Dendritic cell treated with granulocyte-macrophage colony-stimulating factor and Interleukin-4, amounts not matched to agents 40 ng/mL and 50 ng/mL, for 4 days (primary cell): Measurements from ENCODE around the gene ATP6V1G3.

ENCODE experiments used
- H3K27ac Mint-ChIP-seq: one replicate; pipeline ENCODE4 v1.8.0; 2022; ENCODE audit warnings: mild to moderate bottlenecking, mixed read lengths
- H3K27me3 Mint-ChIP-seq: one replicate; pipeline ENCODE4 v1.8.0; 2022; ENCODE audit warnings: mild to moderate bottlenecking, mixed read lengths
- H3K36me3 Mint-ChIP-seq: one replicate; pipeline ENCODE4 v1.8.0; 2022; ENCODE audit warnings: low read depth, mixed read lengths
- H3K4me1 Mint-ChIP-seq: one replicate; pipeline ENCODE4 v1.8.0; 2022; ENCODE audit warnings: low read depth, mixed read lengths
- H3K4me3 Mint-ChIP-seq: one replicate; pipeline ENCODE4 v1.8.0; 2022; ENCODE audit warnings: mild to moderate bottlenecking, moderate library complexity, mixed read lengths
- H3K9me3 Mint-ChIP-seq: one replicate; pipeline ENCODE4 v1.8.0; 2022; ENCODE audit warnings: mixed read lengths
- intact Hi-C: fragments of 100-400 bp; cut with micrococcal nuclease; formaldehyde crosslinking; loops from one replicate; pipeline ENCODE4 v1.15.0; 2022

Gene ATP6V1G3

GRCh38 chr1:198497326-198498102 lies 43.0 kb downstream of the ATP6V1G3 start:
- H3K4me1 Mint-ChIP-seq: peaks cover 47% of the 10 kb centered on the region
- intact Hi-C loops: loop anchor here (5.0 kb wide), 1 partner anchor 135 kb away; no protein-coding TSS in a partner anchor
- peak overlapping the region; percentile 7 for H3K4me3 Mint-ChIP-seq
- no peaks in the 10 kb centered on the region for H3K27me3 Mint-ChIP-seq
- H3K9me3 Mint-ChIP-seq: no peaks in the 10 kb centered on the region
- H3K36me3 Mint-ChIP-seq: no peaks in the 10 kb centered on the region
- peak overlapping the region; percentile 83 for H3K27ac Mint-ChIP-seq

GRCh38 chr1:198496216-198497143 lies 44.0 kb downstream of the ATP6V1G3 start:
- Mint-ChIP-seq H3K27me3 (no peaks in the 10 kb centered on the region), H3K9me3 (no peaks in the 10 kb centered on the region), H3K4me1 (peaks cover 46% of the 10 kb centered on the region), H3K27ac (peak overlapping the region; percentile 83), H3K36me3 (no peaks in the 10 kb centered on the region), H3K4me3 (no peak overlapping the region)
- intact Hi-C loops: loop anchor here (5.0 kb wide), 1 partner anchor 136 kb away; no protein-coding TSS in a partner anchor

GRCh38 chr1:198495631-198496030 lies 44.8 kb downstream of the ATP6V1G3 start:
- Mint-ChIP-seq H3K36me3 (no peaks in the 10 kb centered on the region), H3K4me1 (peaks cover 45% of the 10 kb centered on the region), H3K27ac (no peak overlapping the region), H3K9me3 (no peaks in the 10 kb centered on the region), H3K27me3 (no peaks in the 10 kb centered on the region), H3K4me3 (no peak overlapping the region)
- intact Hi-C loops: loop anchor here (5.0 kb wide), 1 partner anchor 137 kb away; no protein-coding TSS in a partner anchor

GRCh38 chr1:198494658-198495103 lies 45.8 kb downstream of the ATP6V1G3 start:
- Mint-ChIP-seq H3K4me3 (no peak overlapping the region), H3K9me3 (no peaks in the 10 kb centered on the region), H3K27ac (no peak overlapping the region), H3K36me3 (no peaks in the 10 kb centered on the region), H3K27me3 (no peaks in the 10 kb centered on the region), H3K4me1 (peaks cover 43% of the 10 kb centered on the region)
- intact Hi-C loops: loop anchor here (5.0 kb wide), 1 partner anchor 138 kb away; no protein-coding TSS in a partner anchor

GRCh38 chr1:198494139-198494538 lies 46.3 kb downstream of the ATP6V1G3 start:
- Mint-ChIP-seq H3K27me3 (no peaks in the 10 kb centered on the region), H3K4me1 (peaks cover 39% of the 10 kb centered on the region), H3K36me3 (no peaks in the 10 kb centered on the region), H3K4me3 (no peak overlapping the region), H3K27ac (no peak overlapping the region), H3K9me3 (no peaks in the 10 kb centered on the region)
- intact Hi-C loops: no loop called here

- Mint-ChIP-seq H3K9me3 (no peaks in the 10 kb centered on the region), H3K4me1 (peaks cover 38% of the 10 kb centered on the region), H3K27ac (no peak overlapping the region), H3K4me3 (no peak overlapping the region), H3K27me3 (no peaks in the 10 kb centered on the region), H3K36me3 (no peaks in the 10 kb centered on the region)
- intact Hi-C loops: no loop called here
Observed at GRCh38 chr1:198493329-198493728, 47.2 kb downstream of the ATP6V1G3 start.

- Mint-ChIP-seq H3K27ac (no peak overlapping the region), H3K4me3 (no peak overlapping the region), H3K9me3 (no peaks in the 10 kb centered on the region), H3K36me3 (no peaks in the 10 kb centered on the region), H3K4me1 (peaks cover 33% of the 10 kb centered on the region), H3K27me3 (no peaks in the 10 kb centered on the region)
- intact Hi-C loops: no loop called here
Observed at GRCh38 chr1:198492872-198493271, 47.6 kb downstream of the ATP6V1G3 start.

GRCh38 chr1:198491596-198491995 lies 48.9 kb downstream of the ATP6V1G3 start:
- H3K27me3 Mint-ChIP-seq: no peaks in the 10 kb centered on the region
- peaks cover 21% of the 10 kb centered on the region for H3K4me1 Mint-ChIP-seq
- H3K27ac Mint-ChIP-seq: no peak overlapping the region

GRCh38 chr1:198491028-198491427 lies 49.5 kb downstream of the ATP6V1G3 start:
- H3K4me3 Mint-ChIP-seq: no peak overlapping the region
- no peaks in the 10 kb centered on the region for H3K27me3 Mint-ChIP-seq
- H3K36me3 Mint-ChIP-seq: no peaks in the 10 kb centered on the region
- no peaks in the 10 kb centered on the region for H3K9me3 Mint-ChIP-seq
- intact Hi-C loops: no loop called here
- no peak overlapping the region for H3K27ac Mint-ChIP-seq
- peaks cover 17% of the 10 kb centered on the region for H3K4me1 Mint-ChIP-seq

More at GRCh38 chr1:198491596-198491995, 48.9 kb downstream of the ATP6V1G3 start:
- no peak overlapping the region for H3K4me3 Mint-ChIP-seq
- intact Hi-C loops: no loop called here
- no peaks in the 10 kb centered on the region for H3K36me3 Mint-ChIP-seq
- no peaks in the 10 kb centered on the region for H3K9me3 Mint-ChIP-seq

- Mint-ChIP-seq H3K4me1 (peaks cover 12% of the 10 kb centered on the region), H3K36me3 (no peaks in the 10 kb centered on the region), H3K4me3 (no peak overlapping the region), H3K27me3 (no peaks in the 10 kb centered on the region), H3K27ac (no peak overlapping the region), H3K9me3 (no peaks in the 10 kb centered on the region)
- intact Hi-C loops: no loop called here
Observed at GRCh38 chr1:198490224-198490623, 50.3 kb downstream of the ATP6V1G3 start.

GRCh38 chr1:198486903-198487302 lies 53.6 kb downstream of the ATP6V1G3 start:
- H3K27ac Mint-ChIP-seq: no peak overlapping the region
- peaks cover 12% of the 10 kb centered on the region for H3K4me1 Mint-ChIP-seq

GRCh38 chr1:198483645-198484044 lies 56.8 kb downstream of the ATP6V1G3 start:
- Mint-ChIP-seq H3K36me3 (no peaks in the 10 kb centered on the region), H3K27me3 (no peaks in the 10 kb centered on the region), H3K9me3 (peaks cover 5% of the 10 kb centered on the region), H3K27ac (no peak overlapping the region), H3K4me1 (peaks cover 14% of the 10 kb centered on the region), H3K4me3 (no peak overlapping the region)
- intact Hi-C loops: no loop called here

More at GRCh38 chr1:198486903-198487302, 53.6 kb downstream of the ATP6V1G3 start:
- Mint-ChIP-seq H3K4me3 (no peak overlapping the region), H3K9me3 (no peaks in the 10 kb centered on the region), H3K36me3 (no peaks in the 10 kb centered on the region), H3K27me3 (no peaks in the 10 kb centered on the region)
- intact Hi-C loops: no loop called here

- Mint-ChIP-seq H3K27ac (no peak overlapping the region), H3K4me3 (no peak overlapping the region), H3K4me1 (peaks cover 14% of the 10 kb centered on the region), H3K9me3 (peaks cover 5% of the 10 kb centered on the region), H3K36me3 (no peaks in the 10 kb centered on the region), H3K27me3 (no peaks in the 10 kb centered on the region)
- intact Hi-C loops: no loop called here
Observed at GRCh38 chr1:198483006-198483405, 57.5 kb downstream of the ATP6V1G3 start.

- Mint-ChIP-seq H3K36me3 (no peaks in the 10 kb centered on the region), H3K27ac (no peak overlapping the region), H3K9me3 (peaks cover 5% of the 10 kb centered on the region), H3K27me3 (no peaks in the 10 kb centered on the region), H3K4me1 (peaks cover 14% of the 10 kb centered on the region), H3K4me3 (no peak overlapping the region)
- intact Hi-C loops: no loop called here
Observed at GRCh38 chr1:198481661-198482060, 58.8 kb downstream of the ATP6V1G3 start.
